IMR-90 (cell line): ENCODE data around the gene SENP2. TPM values are rescaled to one million over a fixed set of nuclear protein-coding genes. Genes with fewer than 3 reads are reported as not detected.

Experiments used
- ATAC-seq: fragments of 200-7000 bp; cut with Tn5 transposase; 2 replicates; pipeline ENCODE4 v1.9.1; 2020; ENCODE audit warnings: low read depth, mild to moderate bottlenecking, moderate library complexity
- BruUV-seq: library from RNA; stranded (reverse); fragments of 400-500 nt; replicated peaks from 2 replicates; lab custom pipeline; 2021; lab: Mats Ljungman, UMichigan
- CTCF ChIA-PET: fragments of 300-600 bp; formaldehyde crosslinking; extraction: SDS; loops from one replicate; lab custom pipeline; 2021; ENCODE audit warnings: antibody characterized with exemption; lab: Yijun Ruan, JAX
- POLR2A ChIA-PET: fragments of 300-600 bp; sonication (Branson Sonifier 250); formaldehyde crosslinking; loops from one replicate; lab custom pipeline; 2022; ENCODE audit warnings: antibody characterized with exemption; ENCODE audit not compliant: unreplicated experiment; lab: Charles Lee
- DNase-seq: peaks from one replicate; pipeline ENCODE4 v3.0.0; 2013
- H2AFZ ChIP-seq: replicated peaks from 2 replicates; pipeline ENCODE3; 2013; ENCODE audit warnings: low read length, mild to moderate bottlenecking; ENCODE audit not compliant: poor library complexity
- H2AK5ac ChIP-seq: 2 replicates; pipeline ENCODE4 v1.6.1; 2013; ENCODE audit warnings: low read depth, low read length, inconsistent platforms
- H2AK9ac ChIP-seq: replicated peaks from 2 replicates; pipeline ENCODE3; 2013; ENCODE audit warnings: mild to moderate bottlenecking, low read depth, low read length, moderate library complexity; ENCODE audit not compliant: poor library complexity
- H2BK120ac ChIP-seq: 2 replicates; pipeline ENCODE4 v1.6.1; 2013; ENCODE audit warnings: low read depth, low read length, inconsistent platforms
- H2BK15ac ChIP-seq: 3 replicates; pipeline ENCODE4 v1.6.1; 2013; ENCODE audit warnings: low read depth, low read length, inconsistent platforms
- H2BK20ac ChIP-seq: 2 replicates; pipeline ENCODE4 v1.6.1; 2013; ENCODE audit warnings: low read depth, mild to moderate bottlenecking, inconsistent platforms, low read length, moderate library complexity
- H2BK5ac ChIP-seq: 2 replicates; pipeline ENCODE4 v1.6.1; 2013; ENCODE audit warnings: mild to moderate bottlenecking, low read depth, low read length, inconsistent platforms; ENCODE audit not compliant: poor library complexity, severe bottlenecking
- H3K14ac ChIP-seq: replicated peaks from 2 replicates; pipeline ENCODE4 v1.6.1; 2013; ENCODE audit warnings: low read depth, low read length, inconsistent platforms
- H3K18ac ChIP-seq: 2 replicates; pipeline ENCODE4 v1.6.1; 2013; ENCODE audit warnings: low read depth, low read length, control low read depth
- H3K23ac ChIP-seq: 2 replicates; pipeline ENCODE4 v1.6.1; 2013; ENCODE audit warnings: low read depth, low read length, inconsistent platforms
- H3K27ac ChIP-seq: 2 replicates; pipeline ENCODE4 v1.5.1; 2013; ENCODE audit warnings: mild to moderate bottlenecking, control low read depth, low read length; ENCODE audit not compliant: insufficient read depth
- H3K27me3 ChIP-seq: 2 replicates; pipeline ENCODE4 v1.6.1; 2013; ENCODE audit warnings: low read length; ENCODE audit not compliant: control insufficient read depth, insufficient read depth
- H3K36me3 ChIP-seq: 2 replicates; pipeline ENCODE4 v1.6.1; 2013; ENCODE audit warnings: low read length, mixed read lengths; ENCODE audit not compliant: control insufficient read depth, insufficient read depth
- H3K4ac ChIP-seq: 2 replicates; pipeline ENCODE4 v1.6.1; 2013; ENCODE audit warnings: low read depth, low read length, inconsistent platforms
- H3K4me1 ChIP-seq: 2 replicates; pipeline ENCODE4 v1.6.1; 2013; ENCODE audit warnings: low read length, mixed read lengths; ENCODE audit not compliant: control insufficient read depth, insufficient read depth
- H3K4me2 ChIP-seq: 2 replicates; pipeline ENCODE4 v1.6.1; 2013; ENCODE audit warnings: low read depth, mild to moderate bottlenecking, control low read depth, low read length, moderate library complexity
- H3K4me3 ChIP-seq: 2 replicates; pipeline ENCODE4 v1.5.1; 2013; ENCODE audit warnings: low read depth, mild to moderate bottlenecking, control low read depth, low read length, moderate library complexity; ENCODE audit not compliant: insufficient read depth
- H3K56ac ChIP-seq: 2 replicates; pipeline ENCODE4 v1.6.1; 2013; ENCODE audit warnings: low read length, inconsistent platforms; ENCODE audit not compliant: insufficient read depth; ENCODE audit errors: extremely low read depth
- H3K79me1 ChIP-seq, 2 experiments: 2 replicates each; pipeline ENCODE4 v1.6.1; 2013; ENCODE audit warnings: low read length in 2 of 2, inconsistent platforms in 1 of 2, low read depth in 1 of 2
- H3K9ac ChIP-seq: 2 replicates; pipeline ENCODE4 v1.6.1; 2013; ENCODE audit warnings: low read depth, low read length, control low read depth
- H3K9me1 ChIP-seq: 2 replicates; pipeline ENCODE4 v1.6.1; 2013; ENCODE audit warnings: low read length, inconsistent platforms; ENCODE audit not compliant: insufficient read depth
- H3K9me3 ChIP-seq: 2 replicates; pipeline ENCODE4 v1.6.1; 2013; ENCODE audit warnings: low read length; ENCODE audit not compliant: control insufficient read depth, insufficient read depth
- H4K20me1 ChIP-seq: 2 replicates; pipeline ENCODE4 v1.6.1; 2013; ENCODE audit warnings: low read length, inconsistent platforms; ENCODE audit not compliant: insufficient read depth
- H4K5ac ChIP-seq: 2 replicates; pipeline ENCODE4 v1.6.1; 2013; ENCODE audit warnings: mild to moderate bottlenecking, low read depth, low read length, control low read depth
- H4K8ac ChIP-seq, 2 experiments: 2 replicates each; pipeline ENCODE4 v1.6.1; 2013; ENCODE audit warnings: low read depth in 2 of 2, low read length in 2 of 2, control low read depth in 1 of 2, inconsistent platforms in 1 of 2
- H4K91ac ChIP-seq: 2 replicates; pipeline ENCODE4 v1.6.1; 2013; ENCODE audit warnings: low read depth, low read length, inconsistent platforms; ENCODE audit not compliant: insufficient read depth
- BHLHE40 ChIP-seq: fragments of 150-350 bp; IDR thresholded peaks from 2 replicates; pipeline ENCODE4 v1.6.1; 2016; ENCODE audit warnings: mild to moderate bottlenecking, low read depth, low read length
- CEBPB ChIP-seq: IDR thresholded peaks from 2 replicates; pipeline ENCODE4 v1.6.1; 2012; ENCODE audit warnings: low read depth, low read length, improper control_type of control experiment
- CHD1 ChIP-seq: IDR thresholded peaks from 2 replicates; pipeline ENCODE4 v1.6.1; 2012; ENCODE audit warnings: low read depth, low read length, improper control_type of control experiment
- FOS ChIP-seq: fragments of 150-350 bp; IDR thresholded peaks from 2 replicates; pipeline ENCODE4 v1.6.1; 2016; ENCODE audit warnings: low read depth, low read length
- MAFK ChIP-seq: IDR thresholded peaks from 2 replicates; pipeline ENCODE4 v1.6.1; 2012; ENCODE audit warnings: low read depth, low read length, improper control_type of control experiment
- MAZ ChIP-seq: IDR thresholded peaks from 2 replicates; pipeline ENCODE4 v1.6.1; 2012; ENCODE audit warnings: low read depth, mild to moderate bottlenecking, low read length, improper control_type of control experiment, moderate library complexity, borderline replicate concordance
- MXI1 ChIP-seq: IDR thresholded peaks from 2 replicates; pipeline ENCODE4 v1.6.1; 2012; ENCODE audit warnings: low read depth, mild to moderate bottlenecking, low read length, moderate library complexity, borderline replicate concordance
- NFE2L2 ChIP-seq: fragments of 150-350 bp; IDR thresholded peaks from 2 replicates; pipeline ENCODE4 v1.6.1; 2016; ENCODE audit warnings: low read depth, mild to moderate bottlenecking, low read length
- POLR2A ChIP-seq: IDR thresholded peaks from 2 replicates; pipeline ENCODE4 v1.6.1; 2012; ENCODE audit warnings: mild to moderate bottlenecking, low read depth, low read length
- RAD21 ChIP-seq: IDR thresholded peaks from 2 replicates; pipeline ENCODE4 v1.6.1; 2012; ENCODE audit warnings: low read length, improper control_type of control experiment
- RCOR1 ChIP-seq: IDR thresholded peaks from 2 replicates; pipeline ENCODE4 v1.6.1; 2012; ENCODE audit warnings: mild to moderate bottlenecking, low read length, improper control_type of control experiment; ENCODE audit not compliant: insufficient replicate concordance
- RFX5 ChIP-seq: IDR thresholded peaks from 2 replicates; pipeline ENCODE4 v1.8.0; 2012; ENCODE audit warnings: low read depth, mild to moderate bottlenecking, low read length, moderate library complexity
- SMC3 ChIP-seq: fragments of 150-350 bp; IDR thresholded peaks from 2 replicates; pipeline ENCODE4 v1.6.1; 2016; ENCODE audit warnings: low read depth, mild to moderate bottlenecking, antibody characterized with exemption, low read length, moderate library complexity
- WGBS, 2 experiments: methylation state at CpG; one replicate each; pipeline versions ENCODE4 v1.1.5 to v1.1.7; 2013; ENCODE audit warnings: missing lambda C conversion rate in 2 of 2; ENCODE audit not compliant: insufficient read length in 1 of 2; ENCODE audit errors: extremely low coverage in 2 of 2; 5-methylcytosine and 5-hydroxymethylcytosine counted together
- dilution Hi-C: fragments of 300-500 bp; cut with HindIII; formaldehyde crosslinking; loops from one replicate; pipeline ENCODE4 v1.14.3; 2018; ENCODE audit warnings: low sequenced_read_pairs; ENCODE audit not compliant: unreplicated experiment
- in situ Hi-C: fragments of 300-500 bp; cut with MboI; formaldehyde crosslinking; loops from 3 replicates; pipeline ENCODE4 v1.14.3; 2019; ENCODE audit warnings: low sequenced_read_pairs, inconsistent platforms, mixed read lengths
- intact Hi-C: fragments of 100-400 bp; cut with micrococcal nuclease; formaldehyde crosslinking; loops from 2 replicates; pipeline ENCODE4 v1.10.0; 2022
- polyA plus RNA-seq, 3 experiments: library from polyadenylated mRNA; depleted of rRNA; stranded (reverse); fragments of >200 nt; gene quantifications; 2 replicates each; pipeline ENCODE4 v1.2.3, GENCODE V29; 2012; ENCODE audit warnings: low replicate concordance in 1 of 3
- total RNA-seq: library from RNA; depleted of rRNA; stranded (reverse); fragments of >200 nt; gene quantifications from 2 replicates; pipeline ENCODE4 v1.2.3, GENCODE V29; 2012
- TF ChIP-seq, protein P1 (sequence below): fragments of 150-350 bp; IDR thresholded peaks from 2 replicates; pipeline ENCODE4 v1.6.1; 2017; ENCODE audit warnings: mild to moderate bottlenecking, antibody characterized with exemption, low read length, low read depth
- TF ChIP-seq, protein P2 (sequence below): conservative IDR thresholded peaks from 2 replicates; pipeline ENCODE4 v1.5.1; 2012; ENCODE audit warnings: mild to moderate bottlenecking, low read depth, low read length, improper control_type of control experiment
- TF ChIP-seq, protein P3 (sequence below): fragments of 150-350 bp; IDR thresholded peaks from 2 replicates; pipeline ENCODE4 v1.6.1; 2016; ENCODE audit warnings: low read depth, mild to moderate bottlenecking, low read length, moderate library complexity, borderline replicate concordance

Gene SENP2
- total and polyA plus RNA-seq, 2 of the 4 experiments (the other 2 are of a cell fraction), result 9.4 to 15.2 TPM

DNA sequence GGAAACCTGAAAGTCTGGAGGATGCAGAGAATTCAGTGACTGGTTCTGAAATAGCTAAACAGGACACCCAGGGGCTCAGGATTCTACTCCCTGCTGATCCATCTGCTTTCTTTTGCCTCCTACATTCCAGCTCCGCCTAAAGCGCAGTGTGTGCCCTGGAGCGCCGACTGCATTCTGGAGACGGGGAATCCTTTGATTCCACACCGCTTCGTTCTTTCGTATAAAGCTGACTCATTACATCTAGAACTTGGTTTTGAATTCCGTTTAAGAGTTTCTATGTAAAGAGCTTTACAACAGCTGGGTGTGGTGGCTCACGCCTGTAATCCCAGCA lies 61.8 kb downstream of the SENP2 start:
- Histone ChIP-seq H4K20me1 (peaks cover 23% of the 10 kb centered on the region), H2BK5ac (no peak overlapping the region), H3K9me3 (no peaks in the 10 kb centered on the region), H3K23ac (no peak overlapping the region), H2BK120ac (no peak overlapping the region), H4K8ac (no peak overlapping the region), H2AK9ac (no peak overlapping the region), H3K18ac (no peak overlapping the region), H3K4ac (no peak overlapping the region), H2BK20ac (no peak overlapping the region), H3K27me3 (no peaks in the 10 kb centered on the region), H3K14ac (no peak overlapping the region), H3K56ac (no peak overlapping the region), H2AFZ (no peak overlapping the region), H4K5ac (no peak overlapping the region), H3K9me1 (peaks cover 8% of the 10 kb centered on the region; the same call in 1 of the 2 replicates), H3K4me1 (no peaks in the 10 kb centered on the region), H4K91ac (no peak overlapping the region), H3K4me3 (no peak overlapping the region), H3K79me1 (peaks cover 20 to 35% of the 10 kb centered on the region in 2 experiments), H2AK5ac (no peak overlapping the region), H3K9ac (no peak overlapping the region), H3K4me2 (no peak overlapping the region), H2BK15ac (no peak overlapping the region), H3K27ac (no peak overlapping the region), H3K36me3 (peaks cover 72% of the 10 kb centered on the region)
- in situ Hi-C loops, result no loop called here
- ChIA-PET POLR2A (no interaction called here), CTCF (no interaction called here)
- ATAC-seq (no peak), DNase-seq (no peak)
- TF ChIP-seq CEBPB (no peak), FOS (no peak), POLR2A (no peak), MAFK (no peak), CHD1 (no peak), RCOR1 (no peak), SMC3 (no peak), MXI1 (no peak), RFX5 (no peak), NFE2L2 (no peak), MAZ (no peak), RAD21 (no peak), BHLHE40 (no peak)
- TF ChIP-seq, protein P1, sequence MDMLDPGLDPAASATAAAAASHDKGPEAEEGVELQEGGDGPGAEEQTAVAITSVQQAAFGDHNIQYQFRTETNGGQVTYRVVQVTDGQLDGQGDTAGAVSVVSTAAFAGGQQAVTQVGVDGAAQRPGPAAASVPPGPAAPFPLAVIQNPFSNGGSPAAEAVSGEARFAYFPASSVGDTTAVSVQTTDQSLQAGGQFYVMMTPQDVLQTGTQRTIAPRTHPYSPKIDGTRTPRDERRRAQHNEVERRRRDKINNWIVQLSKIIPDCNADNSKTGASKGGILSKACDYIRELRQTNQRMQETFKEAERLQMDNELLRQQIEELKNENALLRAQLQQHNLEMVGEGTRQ, result no peak
- TF ChIP-seq, protein P2, sequence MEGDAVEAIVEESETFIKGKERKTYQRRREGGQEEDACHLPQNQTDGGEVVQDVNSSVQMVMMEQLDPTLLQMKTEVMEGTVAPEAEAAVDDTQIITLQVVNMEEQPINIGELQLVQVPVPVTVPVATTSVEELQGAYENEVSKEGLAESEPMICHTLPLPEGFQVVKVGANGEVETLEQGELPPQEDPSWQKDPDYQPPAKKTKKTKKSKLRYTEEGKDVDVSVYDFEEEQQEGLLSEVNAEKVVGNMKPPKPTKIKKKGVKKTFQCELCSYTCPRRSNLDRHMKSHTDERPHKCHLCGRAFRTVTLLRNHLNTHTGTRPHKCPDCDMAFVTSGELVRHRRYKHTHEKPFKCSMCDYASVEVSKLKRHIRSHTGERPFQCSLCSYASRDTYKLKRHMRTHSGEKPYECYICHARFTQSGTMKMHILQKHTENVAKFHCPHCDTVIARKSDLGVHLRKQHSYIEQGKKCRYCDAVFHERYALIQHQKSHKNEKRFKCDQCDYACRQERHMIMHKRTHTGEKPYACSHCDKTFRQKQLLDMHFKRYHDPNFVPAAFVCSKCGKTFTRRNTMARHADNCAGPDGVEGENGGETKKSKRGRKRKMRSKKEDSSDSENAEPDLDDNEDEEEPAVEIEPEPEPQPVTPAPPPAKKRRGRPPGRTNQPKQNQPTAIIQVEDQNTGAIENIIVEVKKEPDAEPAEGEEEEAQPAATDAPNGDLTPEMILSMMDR, result no peak
- TF ChIP-seq, protein P3, sequence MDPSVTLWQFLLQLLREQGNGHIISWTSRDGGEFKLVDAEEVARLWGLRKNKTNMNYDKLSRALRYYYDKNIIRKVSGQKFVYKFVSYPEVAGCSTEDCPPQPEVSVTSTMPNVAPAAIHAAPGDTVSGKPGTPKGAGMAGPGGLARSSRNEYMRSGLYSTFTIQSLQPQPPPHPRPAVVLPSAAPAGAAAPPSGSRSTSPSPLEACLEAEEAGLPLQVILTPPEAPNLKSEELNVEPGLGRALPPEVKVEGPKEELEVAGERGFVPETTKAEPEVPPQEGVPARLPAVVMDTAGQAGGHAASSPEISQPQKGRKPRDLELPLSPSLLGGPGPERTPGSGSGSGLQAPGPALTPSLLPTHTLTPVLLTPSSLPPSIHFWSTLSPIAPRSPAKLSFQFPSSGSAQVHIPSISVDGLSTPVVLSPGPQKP, result no peak
- dilution Hi-C loops, result no loop called here
- intact Hi-C loops, result no loop called here
- 67% methylated on average over 1 of the region's 10 CpGs; no CpG with 5 or more reads in 1 of the 2 experiments for WGBS, 2 experiments
- BruUV-seq, result no TSS peak
